Neural cell (in vitro differentiated cells): ENCODE data around the gene HOXD8. TPM values are rescaled to one million over a fixed set of nuclear protein-coding genes. Genes with fewer than 3 reads are reported as not detected.
A peak's percentile ranks its signal among the peaks of the same experiment; 100 is the strongest.

Experiments
- H2AFZ ChIP-seq: fragments of 200-600, 300-800 bp; sonication (generic), shearing (Covaris generic); 2 replicates; pipeline ENCODE4 v1.6.0; 2014; ENCODE audit warnings: low read depth, mild to moderate bottlenecking, antibody characterized with exemption, low read length, moderate library complexity
- H3F3A ChIP-seq: fragments of 200-600 bp; shearing (Covaris generic); 2 replicates; pipeline ENCODE4 v1.6.1; 2016; ENCODE audit warnings: mild to moderate bottlenecking, moderate library complexity, mixed read lengths, antibody characterized with exemption, low read length; ENCODE audit not compliant: insufficient read depth, poor library complexity, severe bottlenecking
- H3K27ac ChIP-seq: fragments of 200-600, 300-800 bp; sonication (generic), shearing (Covaris generic); 2 replicates; pipeline ENCODE4 v1.5.1; 2014; ENCODE audit warnings: mild to moderate bottlenecking, low read length, moderate library complexity
- H3K27me3 ChIP-seq: fragments of 300-800, 200-600 bp; sonication (generic), shearing (Covaris generic); 2 replicates; pipeline ENCODE4 v1.6.0; 2014; ENCODE audit warnings: mild to moderate bottlenecking, low read depth, low read length, moderate library complexity; ENCODE audit not compliant: insufficient read depth
- H3K36me3 ChIP-seq: fragments of 300-800, 200-600 bp; sonication (generic), shearing (Covaris generic); 2 replicates; pipeline ENCODE4 v1.5.1; 2014; ENCODE audit warnings: mild to moderate bottlenecking, antibody characterized with exemption, low read length, moderate library complexity; ENCODE audit not compliant: insufficient read depth
- H3K4me2 ChIP-seq: fragments of 300-800, 200-600 bp; sonication (generic), shearing (Covaris generic); 2 replicates; pipeline ENCODE4 v1.6.0; 2014; ENCODE audit warnings: mild to moderate bottlenecking, low read length
- H3K4me3 ChIP-seq: fragments of 300-800, 200-600 bp; sonication (generic), shearing (Covaris generic); 2 replicates; pipeline ENCODE4 v1.5.1; 2014; ENCODE audit warnings: mild to moderate bottlenecking, low read length, moderate library complexity
- H3K79me2 ChIP-seq: fragments of 200-600 bp; shearing (Covaris generic); replicated peaks from 2 replicates; pipeline ENCODE4 v1.6.0; 2014; ENCODE audit warnings: mild to moderate bottlenecking, low read length, moderate library complexity; ENCODE audit not compliant: insufficient read depth
- H3K9ac ChIP-seq: fragments of 300-800, 200-600 bp; sonication (generic), shearing (Covaris generic); 2 replicates; pipeline ENCODE4 v1.6.1; 2016; ENCODE audit warnings: mild to moderate bottlenecking, low read length, mixed read lengths
- H3K9me2 ChIP-seq: fragments of 200-600 bp; shearing (Covaris generic); 2 replicates; pipeline ENCODE4 v1.6.1; 2016; ENCODE audit warnings: mild to moderate bottlenecking, low read length, mixed read lengths; ENCODE audit not compliant: insufficient read depth
- H3K9me3 ChIP-seq: fragments of 200-600, 300-800 bp; sonication (generic), shearing (Covaris generic); 2 replicates; pipeline ENCODE4 v1.6.1; 2016; ENCODE audit warnings: mild to moderate bottlenecking, mixed run types, low read length, moderate library complexity, mixed read lengths
- H4K20me1 ChIP-seq: fragments of 200-600 bp; shearing (Covaris generic); 2 replicates; pipeline ENCODE4 v1.6.1; 2016; ENCODE audit warnings: mild to moderate bottlenecking, mixed run types; ENCODE audit not compliant: insufficient read depth
- EP300 ChIP-seq: fragments of 450-650 bp; conservative IDR thresholded peaks from 2 replicates; pipeline ENCODE4 v1.6.1; 2014; ENCODE audit warnings: antibody characterized with exemption, mild to moderate bottlenecking, moderate library complexity; ENCODE audit not compliant: poor library complexity, severe bottlenecking
- EZH2 ChIP-seq: fragments of 200-600, 300-800 bp; shearing (Covaris generic), sonication (generic); IDR thresholded peaks from 2 replicates; pipeline ENCODE4 v1.6.1; 2014; ENCODE audit warnings: antibody characterized with exemption, low read length, borderline replicate concordance, mild to moderate bottlenecking; ENCODE audit not compliant: insufficient read depth, poor library complexity, severe bottlenecking
- MXI1 ChIP-seq: fragments of 450-650 bp; conservative IDR thresholded peaks from 2 replicates; pipeline ENCODE4 v1.6.1; 2014; ENCODE audit warnings: antibody characterized with exemption, mild to moderate bottlenecking; ENCODE audit not compliant: poor library complexity, severe bottlenecking
- POLR2AphosphoS5 ChIP-seq: IDR thresholded peaks from 2 replicates; pipeline ENCODE4 v1.6.1; 2012
- RAD21 ChIP-seq: fragments of 450-650 bp; conservative IDR thresholded peaks from 2 replicates; pipeline ENCODE4 v1.6.1; 2014; ENCODE audit warnings: antibody characterized with exemption, mild to moderate bottlenecking, moderate library complexity
- SMC3 ChIP-seq: fragments of 450-650 bp; conservative IDR thresholded peaks from 2 replicates; pipeline ENCODE4 v1.6.1; 2014; ENCODE audit warnings: antibody characterized with exemption, mild to moderate bottlenecking, moderate library complexity; ENCODE audit not compliant: poor library complexity
- TAF1 ChIP-seq: IDR thresholded peaks from 2 replicates; pipeline ENCODE4 v1.6.1; 2012; ENCODE audit warnings: low read depth
- polyA plus RNA-seq: library from polyadenylated mRNA; depleted of rRNA; stranded (reverse); fragments of >200 nt; gene quantifications from 2 replicates; pipeline ENCODE4 v1.2.3, GENCODE V29; 2014
- TF ChIP-seq, protein P1 (sequence below): fragments of 450-650 bp; IDR thresholded peaks from 2 replicates; pipeline ENCODE4 v1.5.1; 2014; ENCODE audit warnings: antibody characterized with exemption, mild to moderate bottlenecking, moderate library complexity; ENCODE audit not compliant: poor library complexity, severe bottlenecking
- TF ChIP-seq, protein P2 (sequence below): IDR thresholded peaks from 2 replicates; pipeline ENCODE4 v1.6.1; 2012; ENCODE audit warnings: borderline replicate concordance

The HOXD8 gene
- polyA plus RNA-seq, 1 donor from 2014 or later = not detected

DNA sequence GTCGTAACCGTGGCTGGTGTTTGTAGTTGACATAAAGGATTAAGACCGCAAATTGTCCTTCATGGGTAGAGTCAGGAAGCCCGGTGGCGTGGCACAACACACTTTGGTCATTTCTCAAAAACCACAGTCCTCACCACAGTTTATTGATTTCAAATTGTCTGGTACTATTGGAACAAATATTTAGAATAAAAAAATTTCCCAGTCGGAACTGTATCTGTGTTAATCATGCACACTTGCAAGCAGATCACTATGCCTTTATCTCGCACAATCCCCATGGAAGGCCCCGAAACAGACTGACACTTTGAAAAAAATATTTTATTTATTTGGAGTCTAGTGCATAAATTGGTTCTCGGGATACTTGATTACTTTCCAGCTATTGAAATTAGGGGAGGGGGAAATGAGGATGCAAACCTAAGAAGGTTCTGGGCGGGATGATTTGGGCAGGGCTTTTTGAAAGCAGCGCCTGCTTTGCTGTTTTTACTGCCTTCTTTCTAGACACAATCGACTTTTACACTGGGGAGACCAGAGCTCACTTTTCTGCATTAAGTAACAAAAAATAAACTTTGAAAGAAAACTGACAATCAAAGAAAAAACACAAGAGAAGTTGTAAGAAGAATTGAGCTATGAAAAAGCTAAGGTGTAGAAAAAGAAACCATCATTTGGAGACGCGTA lies 43.5 kb downstream of the HOXD8 start (continued):
- no peak for TF ChIP-seq MXI1

DNA sequence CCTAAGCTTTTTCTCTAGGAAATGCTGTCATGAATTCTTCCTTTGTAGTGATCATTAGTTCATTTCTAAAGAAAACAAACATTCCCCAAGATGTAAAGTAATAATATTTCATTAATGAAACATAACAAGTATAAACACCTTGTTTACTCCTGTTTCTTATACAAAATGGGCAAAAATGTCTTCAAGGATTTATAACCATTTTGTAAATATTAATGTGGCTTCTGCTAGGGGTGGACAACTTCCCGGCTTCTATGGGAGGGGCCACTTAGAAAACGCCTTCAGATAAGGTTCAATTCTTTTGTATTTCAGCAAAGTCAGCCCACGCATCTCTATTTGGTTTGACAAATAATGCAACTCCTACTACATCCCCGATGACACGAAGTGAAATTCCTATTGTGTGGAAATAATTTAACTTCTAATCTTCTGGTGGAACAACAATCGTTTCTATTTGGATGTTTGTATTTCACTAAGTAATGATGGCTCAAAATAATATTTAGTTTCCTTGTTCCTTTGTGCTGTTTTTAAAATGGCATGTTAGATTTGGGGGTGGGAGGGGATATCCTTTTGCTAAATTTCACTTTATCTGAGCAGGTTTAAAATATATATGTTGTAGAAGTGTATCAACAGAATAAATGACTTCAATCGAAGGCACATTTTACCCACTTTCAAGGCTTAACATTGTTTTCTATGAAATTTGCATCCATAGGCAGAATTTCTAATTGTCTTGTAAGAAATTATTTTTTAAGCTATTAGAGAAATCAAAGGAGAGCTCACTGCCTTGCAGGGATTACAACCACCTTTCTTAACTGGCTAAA lies 44.3 kb downstream of the HOXD8 start:
- H3K27ac ChIP-seq = no peak overlapping the region
- H3K4me2 ChIP-seq = no peak overlapping the region
- no peak overlapping the region for H3K4me3 ChIP-seq
- H4K20me1 ChIP-seq = no peaks in the 10 kb centered on the region
- H3K79me2 ChIP-seq = no peaks in the 10 kb centered on the region
- TF ChIP-seq POLR2AphosphoS5 (peak; percentile 37), TAF1 (no peak)
- H3K27me3 ChIP-seq = peaks cover 100% of the 10 kb centered on the region
- H3K36me3 ChIP-seq = no peaks in the 10 kb centered on the region
- H2AFZ ChIP-seq = no peak overlapping the region
- H3K9me2 ChIP-seq = no peaks in the 10 kb centered on the region
- H3F3A ChIP-seq = no peaks in the 10 kb centered on the region
- no peak overlapping the region for H3K9ac ChIP-seq
- no peaks in the 10 kb centered on the region for H3K9me3 ChIP-seq

GRCh38 chr2:176174382-176174823 lies 44.9 kb downstream of the HOXD8 start:
- TF ChIP-seq SMC3 (no peak), MXI1 (no peak), EZH2 (no peak), POLR2AphosphoS5 (no peak), EP300 (no peak), TAF1 (no peak), RAD21 (no peak)
- TF ChIP-seq, protein P1, sequence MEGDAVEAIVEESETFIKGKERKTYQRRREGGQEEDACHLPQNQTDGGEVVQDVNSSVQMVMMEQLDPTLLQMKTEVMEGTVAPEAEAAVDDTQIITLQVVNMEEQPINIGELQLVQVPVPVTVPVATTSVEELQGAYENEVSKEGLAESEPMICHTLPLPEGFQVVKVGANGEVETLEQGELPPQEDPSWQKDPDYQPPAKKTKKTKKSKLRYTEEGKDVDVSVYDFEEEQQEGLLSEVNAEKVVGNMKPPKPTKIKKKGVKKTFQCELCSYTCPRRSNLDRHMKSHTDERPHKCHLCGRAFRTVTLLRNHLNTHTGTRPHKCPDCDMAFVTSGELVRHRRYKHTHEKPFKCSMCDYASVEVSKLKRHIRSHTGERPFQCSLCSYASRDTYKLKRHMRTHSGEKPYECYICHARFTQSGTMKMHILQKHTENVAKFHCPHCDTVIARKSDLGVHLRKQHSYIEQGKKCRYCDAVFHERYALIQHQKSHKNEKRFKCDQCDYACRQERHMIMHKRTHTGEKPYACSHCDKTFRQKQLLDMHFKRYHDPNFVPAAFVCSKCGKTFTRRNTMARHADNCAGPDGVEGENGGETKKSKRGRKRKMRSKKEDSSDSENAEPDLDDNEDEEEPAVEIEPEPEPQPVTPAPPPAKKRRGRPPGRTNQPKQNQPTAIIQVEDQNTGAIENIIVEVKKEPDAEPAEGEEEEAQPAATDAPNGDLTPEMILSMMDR = no peak
- TF ChIP-seq, protein P2, sequence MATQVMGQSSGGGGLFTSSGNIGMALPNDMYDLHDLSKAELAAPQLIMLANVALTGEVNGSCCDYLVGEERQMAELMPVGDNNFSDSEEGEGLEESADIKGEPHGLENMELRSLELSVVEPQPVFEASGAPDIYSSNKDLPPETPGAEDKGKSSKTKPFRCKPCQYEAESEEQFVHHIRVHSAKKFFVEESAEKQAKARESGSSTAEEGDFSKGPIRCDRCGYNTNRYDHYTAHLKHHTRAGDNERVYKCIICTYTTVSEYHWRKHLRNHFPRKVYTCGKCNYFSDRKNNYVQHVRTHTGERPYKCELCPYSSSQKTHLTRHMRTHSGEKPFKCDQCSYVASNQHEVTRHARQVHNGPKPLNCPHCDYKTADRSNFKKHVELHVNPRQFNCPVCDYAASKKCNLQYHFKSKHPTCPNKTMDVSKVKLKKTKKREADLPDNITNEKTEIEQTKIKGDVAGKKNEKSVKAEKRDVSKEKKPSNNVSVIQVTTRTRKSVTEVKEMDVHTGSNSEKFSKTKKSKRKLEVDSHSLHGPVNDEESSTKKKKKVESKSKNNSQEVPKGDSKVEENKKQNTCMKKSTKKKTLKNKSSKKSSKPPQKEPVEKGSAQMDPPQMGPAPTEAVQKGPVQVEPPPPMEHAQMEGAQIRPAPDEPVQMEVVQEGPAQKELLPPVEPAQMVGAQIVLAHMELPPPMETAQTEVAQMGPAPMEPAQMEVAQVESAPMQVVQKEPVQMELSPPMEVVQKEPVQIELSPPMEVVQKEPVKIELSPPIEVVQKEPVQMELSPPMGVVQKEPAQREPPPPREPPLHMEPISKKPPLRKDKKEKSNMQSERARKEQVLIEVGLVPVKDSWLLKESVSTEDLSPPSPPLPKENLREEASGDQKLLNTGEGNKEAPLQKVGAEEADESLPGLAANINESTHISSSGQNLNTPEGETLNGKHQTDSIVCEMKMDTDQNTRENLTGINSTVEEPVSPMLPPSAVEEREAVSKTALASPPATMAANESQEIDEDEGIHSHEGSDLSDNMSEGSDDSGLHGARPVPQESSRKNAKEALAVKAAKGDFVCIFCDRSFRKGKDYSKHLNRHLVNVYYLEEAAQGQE = no peak
- Histone ChIP-seq H3K4me2 (no peak overlapping the region), H2AFZ (no peak overlapping the region)

More at GRCh38 chr2:176174382-176174823, 44.9 kb downstream of the HOXD8 start:
- Histone ChIP-seq H3K27me3 (peaks cover 100% of the 10 kb centered on the region), H3K79me2 (no peaks in the 10 kb centered on the region), H3K9me2 (no peaks in the 10 kb centered on the region), H3K27ac (no peak overlapping the region), H3K9ac (no peak overlapping the region), H3K4me3 (no peak overlapping the region), H3K9me3 (no peaks in the 10 kb centered on the region), H4K20me1 (no peaks in the 10 kb centered on the region), H3K36me3 (no peaks in the 10 kb centered on the region), H3F3A (no peaks in the 10 kb centered on the region)
